Stimulated activated CD8-positive, alpha-beta memory T cell treated with anti-CD3 and anti-CD28 coated beads, Interleukin-7, amount 100 ng/mL, for 1 hour (primary cell): ENCODE data around the gene EPSTI1.
"Not testable (repeated sequence)": the region's sequence is repeated elsewhere in the genome, so short reads cannot be mapped to it uniquely, and the experiment has no call there.

Experiments
- DNase-seq, 2 donors: peaks; one replicate each; pipeline ENCODE4 v3.0.0-alpha.2; 2020; ENCODE audit warnings: low read depth in 2 of 2

EPSTI1 gene

DNA sequence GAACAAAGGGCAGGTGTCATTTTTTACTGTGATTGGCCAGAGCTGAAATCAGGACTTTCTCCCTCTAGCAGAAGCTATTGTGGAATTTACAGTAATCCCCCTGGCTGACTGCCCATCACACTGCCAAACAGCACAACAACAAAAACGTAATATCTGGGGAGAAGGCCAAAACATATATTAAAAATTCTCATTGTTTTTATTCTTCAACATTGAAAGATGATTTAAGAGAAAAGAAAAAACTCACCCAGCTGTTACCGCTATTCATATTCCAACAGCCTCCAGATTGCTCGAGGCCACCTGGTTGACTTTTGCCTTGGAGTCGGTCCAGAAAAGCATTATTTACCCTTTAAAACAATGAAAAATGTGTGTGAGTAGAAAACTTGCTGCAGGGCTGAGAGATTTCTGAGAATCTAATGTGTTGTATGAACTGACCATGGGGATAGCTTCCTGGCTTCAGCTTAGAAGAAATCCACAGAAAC is 97.2 kb downstream of the EPSTI1 start:
- no peak for DNase-seq

DNA sequence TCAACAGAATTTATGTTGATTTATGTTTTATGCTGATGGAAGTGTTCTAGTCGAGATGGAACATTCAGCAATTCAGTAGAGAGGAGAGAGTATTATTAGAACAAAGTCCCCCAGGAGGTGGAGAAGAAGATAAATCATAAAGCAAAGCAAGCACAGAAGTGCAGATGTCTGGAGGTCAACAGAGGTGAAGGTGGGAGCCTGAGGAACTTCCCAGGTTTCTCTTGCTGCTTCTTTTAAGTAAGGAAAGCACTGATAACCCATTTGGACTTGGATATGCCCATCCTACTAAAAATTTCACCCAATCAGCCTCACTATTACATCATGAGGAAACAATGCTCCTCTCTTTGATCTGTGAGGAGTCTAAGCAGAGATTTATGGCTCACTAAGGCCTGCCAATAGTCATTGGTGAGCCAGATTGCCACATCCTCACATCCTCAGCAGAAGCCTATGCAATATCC is 98.8 kb downstream of the EPSTI1 start:
- no peak for DNase-seq

DNA sequence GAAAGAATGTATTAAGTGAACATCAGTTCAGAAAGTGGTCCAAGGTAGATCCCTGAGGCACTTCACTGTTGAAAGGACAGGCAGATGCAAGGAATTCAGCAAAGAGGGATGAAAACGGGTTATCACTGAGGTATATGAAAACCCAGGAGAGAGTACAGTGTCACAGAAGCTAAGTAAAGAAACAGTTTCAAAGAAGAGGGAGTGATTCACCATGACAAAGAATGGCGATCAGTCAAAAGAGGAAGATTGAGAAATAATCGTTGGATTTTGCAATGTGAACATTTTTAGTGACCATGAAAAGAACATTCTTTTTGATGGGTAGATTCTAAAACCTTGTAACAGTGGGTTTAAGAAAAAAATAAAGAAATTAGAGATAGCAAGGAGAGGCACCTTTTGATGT is 99.3 kb downstream of the EPSTI1 start:
- DNase-seq: no peak

DNA sequence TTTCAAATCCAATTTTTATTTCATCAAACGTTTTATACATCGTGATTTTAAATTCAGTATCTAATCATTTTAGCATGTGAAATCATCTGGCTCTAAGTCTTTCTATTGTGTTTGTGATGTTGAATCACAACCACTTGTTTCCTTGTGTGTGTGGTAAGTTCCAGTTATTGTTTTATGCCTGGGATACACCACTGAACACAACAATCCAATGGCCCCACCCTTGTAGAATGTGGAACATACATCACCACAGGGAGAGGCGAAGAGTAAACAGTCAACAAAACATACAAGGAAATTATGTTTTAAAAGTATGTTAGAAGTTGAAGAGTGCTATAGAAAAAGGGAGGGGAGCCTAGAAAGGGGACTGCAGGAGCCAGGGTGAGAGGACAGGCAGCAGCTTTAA is 100.5 kb downstream of the EPSTI1 start:
- DNase-seq: no peak

DNA sequence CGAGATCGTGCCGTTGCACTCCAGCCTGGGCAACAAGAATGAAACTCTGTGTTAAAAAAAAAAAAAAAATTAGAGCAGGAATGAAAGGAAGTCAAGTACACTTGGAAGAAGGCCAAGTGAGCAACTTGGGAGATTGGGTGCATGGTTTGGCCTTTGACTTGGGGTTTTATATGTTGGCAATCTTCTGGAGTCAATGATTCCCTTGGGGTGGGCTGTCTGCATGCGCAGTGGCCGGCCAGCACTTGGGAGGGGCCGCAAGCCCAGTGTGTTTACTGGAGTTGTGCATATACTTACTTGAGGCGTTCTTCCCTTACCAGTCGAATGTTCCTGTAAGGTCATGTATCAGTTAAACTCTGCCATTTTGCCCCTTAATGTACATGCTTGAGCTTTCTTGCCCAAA is 106.7 kb downstream of the EPSTI1 start:
- no peak for DNase-seq

DNA sequence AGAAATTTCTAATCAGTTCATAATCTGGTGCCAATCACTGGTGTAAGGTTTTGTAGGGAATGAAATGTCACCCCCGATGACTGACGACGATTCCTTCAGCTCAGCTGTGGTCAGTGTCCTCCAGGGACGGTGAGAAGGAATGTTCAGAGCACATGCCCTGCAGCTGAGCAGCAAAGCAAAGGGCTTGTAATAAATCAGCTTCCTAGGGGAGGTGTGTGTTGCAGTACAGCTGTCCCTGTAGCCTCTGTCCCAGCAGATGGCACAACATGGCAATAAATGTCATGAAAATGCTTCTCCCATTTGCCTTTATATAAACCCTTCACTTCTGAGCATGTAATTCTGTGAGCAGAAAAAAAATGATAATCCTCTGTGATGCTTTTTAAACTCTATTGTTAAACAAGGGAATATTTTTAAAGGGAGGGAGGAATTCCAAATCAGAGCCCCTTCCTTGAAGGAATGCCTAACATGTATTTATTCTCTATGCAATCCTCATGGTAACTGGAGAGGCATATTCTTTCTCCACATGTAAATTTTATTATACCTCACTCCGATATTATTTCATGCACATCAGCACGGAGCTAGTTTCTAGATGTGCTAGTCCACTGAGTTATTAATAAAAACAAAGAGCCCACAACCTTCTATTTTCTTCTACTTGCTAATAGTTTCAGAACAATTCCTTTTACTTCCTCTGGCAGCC is 108.1 kb downstream of the EPSTI1 start:
- DNase-seq: no peak

DNA sequence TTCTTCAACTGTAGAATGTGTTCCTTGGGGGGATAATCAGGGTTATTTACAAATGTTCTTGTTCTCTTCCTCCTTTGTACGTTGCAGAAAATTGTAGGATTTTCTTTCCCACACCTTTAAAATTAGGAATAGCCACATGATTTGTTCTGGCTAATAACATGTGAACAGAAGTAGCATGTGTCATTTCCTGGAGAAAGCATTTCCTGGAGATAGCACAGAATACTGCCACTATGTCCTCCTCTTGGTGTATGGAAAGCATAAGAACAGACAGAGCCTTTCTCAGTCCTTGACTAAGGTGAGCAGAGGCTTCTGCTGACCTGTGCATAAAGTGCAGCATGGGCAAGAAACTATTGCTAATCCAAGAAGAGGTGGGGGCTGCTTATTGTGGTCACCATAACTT is 108.9 kb downstream of the EPSTI1 start:
- DNase-seq: no peak

DNA sequence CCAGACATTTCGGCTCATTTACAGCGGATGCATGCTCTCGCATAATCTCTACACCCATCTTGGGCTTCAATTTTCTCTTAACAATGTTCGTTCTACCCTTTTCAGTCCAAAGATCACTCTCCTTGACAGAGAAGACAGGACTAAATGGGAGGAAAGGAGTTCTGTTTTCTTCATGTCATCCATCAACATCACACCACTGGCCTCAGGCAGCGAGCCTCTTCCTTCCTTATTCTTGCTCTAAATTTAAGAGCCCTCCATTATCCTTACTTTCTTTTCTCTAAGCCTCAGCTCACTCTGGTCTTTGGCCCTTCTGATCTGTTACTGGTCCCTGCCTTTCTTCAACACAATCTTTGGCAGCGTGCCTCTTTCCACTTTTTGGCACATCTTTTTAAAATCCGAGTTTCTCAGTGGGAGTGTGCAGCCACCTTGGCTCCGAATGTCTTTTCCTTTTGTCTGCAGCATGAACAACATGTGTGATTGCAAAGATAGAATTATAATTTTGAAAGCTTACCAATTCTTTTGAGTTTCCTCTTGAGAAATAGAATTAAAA is 111.9 kb downstream of the EPSTI1 start:
- no peak for DNase-seq

DNA sequence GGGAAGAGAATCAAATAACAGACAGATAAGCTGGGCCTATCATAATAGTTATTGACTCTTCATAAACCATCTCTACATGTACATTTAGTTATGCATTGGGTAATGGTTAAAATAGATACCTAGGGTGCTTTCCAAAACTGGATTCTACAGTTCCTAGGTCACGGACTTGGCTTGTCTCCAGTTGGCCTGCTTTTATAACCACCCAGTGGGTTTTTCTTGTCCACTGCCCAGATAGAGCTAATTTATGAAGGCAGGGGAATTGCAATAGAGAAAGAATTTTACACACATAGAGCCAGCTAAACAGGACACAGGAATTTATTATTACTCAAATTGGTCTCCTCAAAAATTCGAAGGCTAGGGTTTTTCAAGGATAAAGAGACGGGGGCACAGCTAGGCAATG is 113.3 kb downstream of the EPSTI1 start:
- DNase-seq: no peak

DNA sequence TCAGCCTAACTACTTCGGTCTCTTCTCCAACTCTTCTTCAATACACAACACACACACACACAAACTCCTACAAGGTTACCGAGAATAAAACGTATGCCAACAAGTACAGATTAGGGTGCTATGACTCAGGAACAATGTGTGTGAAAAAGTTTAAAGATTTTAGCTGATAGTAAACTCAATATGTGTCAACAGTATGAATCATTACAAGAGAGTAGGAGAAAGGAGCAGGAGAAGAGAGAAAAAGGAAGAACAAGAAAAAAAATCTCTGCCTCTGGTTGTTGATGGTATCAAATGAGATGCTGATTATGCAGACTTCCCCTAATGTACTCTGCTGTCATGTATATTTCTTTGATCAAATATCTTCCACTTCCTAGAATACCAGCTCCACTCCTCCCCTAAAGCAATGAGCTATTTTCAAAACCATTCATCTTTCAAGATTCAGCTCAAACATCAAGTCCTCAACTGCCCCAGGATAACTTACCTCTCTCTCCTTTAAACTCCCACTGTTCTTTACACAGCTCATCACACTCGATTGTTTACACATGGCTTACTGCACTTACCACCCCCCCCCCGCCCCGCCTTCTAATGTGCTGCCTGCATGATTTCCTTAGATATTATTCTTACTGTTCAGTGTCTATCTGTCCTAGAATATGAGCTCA is 115.0 kb downstream of the EPSTI1 start:
- no peak for DNase-seq

DNA sequence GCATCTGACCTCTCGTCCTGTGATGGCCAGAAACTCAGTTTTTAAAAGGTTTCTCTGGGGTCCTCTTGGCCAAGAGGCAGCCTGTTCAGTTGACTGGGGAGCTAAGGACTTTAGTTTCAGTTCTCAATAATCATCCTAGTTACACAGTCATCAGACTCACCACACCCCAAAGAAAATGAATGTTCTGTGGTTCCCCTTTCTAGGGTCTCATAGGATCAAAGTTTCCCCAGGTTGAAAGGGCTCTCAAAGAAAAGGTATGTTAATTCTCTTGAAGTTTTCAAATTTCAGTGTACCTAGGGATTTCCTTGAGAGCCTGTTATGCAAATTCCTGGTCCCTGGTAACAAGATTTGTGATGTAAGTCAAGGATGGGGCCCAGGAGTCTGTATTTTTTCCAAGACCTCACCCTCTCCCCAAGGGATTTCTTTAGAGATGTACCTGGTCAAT is 115.7 kb downstream of the EPSTI1 start:
- no peak for DNase-seq

DNA sequence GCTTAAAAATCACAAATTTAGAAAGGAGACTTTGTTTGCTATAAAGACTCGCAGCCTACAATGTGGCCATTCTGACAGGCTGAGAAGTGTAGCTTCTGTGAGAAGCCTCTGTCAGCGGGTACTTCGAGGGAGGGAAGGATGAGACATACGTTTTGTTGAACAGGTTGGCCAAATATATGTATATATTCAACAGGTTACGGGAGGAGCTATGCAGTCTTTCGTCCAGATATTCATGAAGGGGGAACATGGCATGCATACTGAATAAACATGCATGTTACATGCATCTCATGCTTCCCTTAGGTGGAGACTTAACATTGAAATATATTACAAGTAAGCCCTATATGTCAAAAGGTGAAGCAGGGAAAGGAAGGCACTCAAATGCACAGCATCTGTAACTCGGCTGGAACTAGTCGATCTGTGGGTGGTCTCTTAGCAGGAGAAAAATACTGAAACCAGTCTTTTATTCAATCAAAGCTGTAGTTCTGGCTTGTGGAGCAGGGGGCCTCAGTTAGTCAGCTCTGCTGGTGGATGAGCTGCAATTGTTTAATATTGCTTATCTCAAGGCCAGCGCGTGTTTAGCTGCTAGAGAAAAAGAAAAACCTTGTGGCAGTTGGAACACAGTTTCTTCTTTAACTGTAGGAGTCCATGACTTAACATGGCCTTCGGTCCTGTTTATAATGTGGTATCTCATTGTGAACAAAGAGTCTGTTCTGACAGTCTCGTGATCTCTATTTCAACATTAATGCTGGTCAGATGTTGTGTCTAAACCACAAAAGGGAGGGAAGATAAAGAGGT is 116.4 kb downstream of the EPSTI1 start:
- DNase-seq: no peak

DNA sequence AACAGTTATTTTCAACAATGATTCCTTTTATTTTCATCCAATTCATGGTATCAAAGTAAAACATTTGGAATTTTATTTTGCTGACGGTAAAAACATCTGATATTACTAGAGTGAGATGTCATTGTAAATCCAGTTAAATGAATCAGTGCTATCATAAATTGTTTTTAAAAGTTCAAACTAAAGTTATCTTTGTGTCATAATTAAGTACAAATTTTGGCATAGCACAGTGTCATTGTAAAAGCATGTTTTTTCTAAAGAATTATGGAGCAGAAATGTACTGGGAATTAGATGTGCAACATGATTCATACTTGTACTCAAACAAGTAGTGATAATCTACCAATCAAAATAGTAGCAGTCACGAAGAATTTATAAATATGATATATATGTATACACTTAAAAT is 117.8 kb downstream of the EPSTI1 start:
- DNase-seq: no peak

DNA sequence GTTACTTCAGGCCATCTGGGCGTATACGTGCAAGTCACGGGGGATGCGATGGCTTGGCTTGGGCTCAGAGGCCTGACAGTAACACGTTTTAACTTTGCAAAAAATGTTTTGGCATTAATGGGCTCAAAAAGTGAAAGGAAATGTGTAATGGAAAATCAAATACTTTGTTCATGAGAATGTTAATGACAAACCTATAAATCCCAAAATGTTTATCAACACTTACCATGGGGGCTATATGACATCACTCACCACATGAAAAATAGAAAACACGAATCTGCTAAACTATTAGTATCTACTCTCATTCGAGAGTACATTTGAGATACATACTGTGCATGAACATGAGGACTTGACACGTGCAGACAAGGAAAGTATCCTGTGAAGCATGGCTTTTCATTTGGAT is 119.0 kb downstream of the EPSTI1 start:
- no peak for DNase-seq

DNA sequence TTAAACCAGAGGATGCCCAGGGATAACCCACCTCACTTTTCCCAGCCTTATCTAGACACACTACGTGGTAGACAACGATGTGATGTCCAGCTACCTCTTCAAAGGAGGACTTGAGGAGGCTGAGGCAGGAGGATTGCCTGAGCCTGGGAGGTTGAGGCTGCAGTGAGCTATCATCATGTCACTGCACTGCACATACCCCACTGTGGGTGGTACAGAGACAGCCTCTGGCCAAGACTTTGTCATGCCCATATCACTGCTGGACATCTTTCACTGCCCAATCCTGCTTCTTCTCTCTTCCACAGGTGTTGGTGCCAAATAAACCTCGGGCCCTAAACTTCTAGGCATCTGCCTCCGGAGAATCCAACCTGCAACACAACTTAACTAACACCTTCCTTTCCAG is 124.8 kb downstream of the EPSTI1 start:
- no peak for DNase-seq

DNA sequence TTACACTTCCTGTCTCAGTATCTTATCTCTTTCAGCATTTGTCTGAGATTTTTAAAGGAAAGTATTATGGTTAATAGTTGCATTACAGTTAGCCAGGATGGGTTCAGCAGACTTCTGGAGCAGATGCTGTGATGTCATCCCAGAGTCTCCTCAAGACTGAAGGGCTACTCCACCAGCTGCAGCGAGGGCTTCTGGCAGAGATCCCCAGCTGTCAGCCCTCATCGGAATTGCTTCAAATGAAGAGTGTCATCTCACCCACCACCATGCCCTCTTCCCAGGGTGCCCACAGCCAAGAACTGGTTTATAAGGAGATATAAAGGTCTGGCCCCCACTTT is 126.3 kb downstream of the EPSTI1 start:
- no peak for DNase-seq

DNA sequence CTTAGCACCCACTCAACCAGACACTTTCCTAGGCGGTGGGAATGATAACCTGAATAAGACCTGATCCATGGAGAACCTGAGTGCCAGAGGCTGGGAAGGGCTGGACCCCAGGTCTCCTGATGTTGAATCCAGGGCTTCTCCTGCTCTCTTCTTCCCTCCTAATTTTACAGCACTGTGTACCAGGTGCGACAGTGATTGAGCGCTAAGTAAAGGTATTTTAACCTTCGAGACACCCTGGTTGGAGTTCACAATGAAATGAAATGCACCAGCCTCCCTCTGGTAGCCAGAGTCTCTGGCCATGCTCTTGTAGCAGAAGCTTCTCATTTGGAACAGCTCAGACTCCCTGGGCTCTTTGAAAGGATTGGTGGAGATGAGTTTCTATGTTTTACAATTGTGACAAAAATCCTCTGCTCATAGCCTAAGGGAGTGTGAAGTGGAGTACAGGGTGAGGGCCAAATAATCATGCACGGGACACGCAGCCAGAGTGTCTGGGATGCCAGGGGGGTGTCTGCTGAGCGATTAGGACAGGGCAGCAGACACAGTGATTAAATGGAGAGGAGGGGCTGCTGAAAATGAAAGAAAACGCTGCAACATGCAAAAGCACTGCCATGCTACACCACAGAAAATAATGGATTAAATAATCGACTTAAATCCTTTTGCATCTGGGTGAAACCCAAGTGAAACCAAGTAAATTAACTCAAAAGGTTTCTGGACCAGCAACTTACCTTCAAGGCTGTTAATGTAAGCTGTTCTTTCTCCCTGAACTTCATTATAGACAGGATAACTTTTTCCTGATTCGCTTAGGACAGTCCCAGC is 126.9 kb downstream of the EPSTI1 start:
- DNase-seq: no peak

DNA sequence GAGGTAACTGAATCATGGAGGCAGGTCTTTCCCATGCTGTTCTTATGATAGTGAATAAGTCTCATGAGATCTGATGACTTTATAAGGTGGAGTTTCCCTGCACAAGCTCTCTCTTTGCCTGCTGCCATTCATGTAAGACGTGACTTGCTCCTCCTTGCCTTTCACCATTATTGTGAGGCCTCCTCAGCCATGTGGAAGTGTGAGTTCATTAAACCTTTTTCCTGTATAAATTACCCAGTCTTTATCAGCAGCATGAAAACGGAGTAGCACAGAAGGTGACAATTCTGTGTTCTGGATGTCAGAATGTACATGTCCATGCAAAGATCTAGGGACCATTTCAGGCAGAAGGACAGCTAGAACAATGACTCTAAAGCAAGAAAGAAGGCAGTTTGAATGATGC is 129.7 kb downstream of the EPSTI1 start:
- not testable (repeated sequence) for DNase-seq

DNA sequence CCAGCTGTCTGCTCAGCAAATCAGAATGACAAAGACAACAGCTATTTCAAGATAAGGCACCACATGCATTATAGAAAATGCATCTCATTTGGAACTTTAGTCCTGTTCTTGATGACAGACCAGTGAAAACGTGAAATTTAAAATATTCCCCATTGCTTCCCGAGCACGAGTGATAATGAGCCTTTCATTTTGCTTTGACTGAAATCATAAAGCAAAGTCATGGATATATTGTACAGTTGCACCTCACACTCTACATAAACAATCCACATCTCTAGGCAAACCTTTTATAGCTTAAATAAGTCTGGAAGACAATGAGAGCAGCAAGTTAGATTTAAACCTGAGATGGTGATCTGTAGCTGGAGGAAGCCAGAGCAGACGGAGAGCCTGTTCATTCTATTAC is 131.6 kb downstream of the EPSTI1 start:
- no peak for DNase-seq

DNA sequence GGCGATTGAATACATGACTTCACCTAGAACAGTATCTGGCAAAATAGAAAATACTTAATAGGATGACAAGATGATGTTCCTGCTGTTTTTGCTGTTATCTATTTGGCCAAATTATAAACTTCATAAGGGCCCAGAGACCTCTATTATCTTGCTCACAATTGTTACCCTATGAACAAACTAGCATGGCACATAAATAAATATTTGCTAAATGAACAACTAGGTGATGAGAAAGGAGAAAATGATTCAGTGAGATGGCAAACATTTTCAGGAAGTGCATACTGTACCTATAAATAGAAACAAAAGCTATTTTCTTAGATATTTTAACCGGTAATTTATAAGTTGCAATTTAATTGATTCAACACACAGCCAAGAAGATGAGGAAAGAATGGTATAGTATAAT is 132.3 kb downstream of the EPSTI1 start:
- no peak for DNase-seq

DNA sequence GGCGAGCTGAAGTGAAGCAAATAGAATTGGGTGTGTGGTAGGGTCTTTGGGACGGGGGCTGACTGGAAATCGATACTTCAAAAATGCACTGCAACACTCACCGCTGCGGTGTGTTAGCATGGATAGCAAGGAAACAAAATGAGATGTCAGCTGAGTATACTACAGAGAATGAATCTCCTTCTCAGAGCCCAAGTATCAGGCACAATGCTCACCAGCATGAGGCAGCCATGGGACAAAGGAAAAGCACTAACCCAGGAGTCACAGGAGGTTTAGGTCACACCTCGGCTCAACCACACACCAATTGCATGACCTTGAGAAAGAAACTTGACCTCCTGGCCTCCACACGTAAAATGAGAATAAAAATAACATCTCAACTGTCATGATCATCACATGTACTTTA is 136.6 kb downstream of the EPSTI1 start:
- DNase-seq: no peak

DNA sequence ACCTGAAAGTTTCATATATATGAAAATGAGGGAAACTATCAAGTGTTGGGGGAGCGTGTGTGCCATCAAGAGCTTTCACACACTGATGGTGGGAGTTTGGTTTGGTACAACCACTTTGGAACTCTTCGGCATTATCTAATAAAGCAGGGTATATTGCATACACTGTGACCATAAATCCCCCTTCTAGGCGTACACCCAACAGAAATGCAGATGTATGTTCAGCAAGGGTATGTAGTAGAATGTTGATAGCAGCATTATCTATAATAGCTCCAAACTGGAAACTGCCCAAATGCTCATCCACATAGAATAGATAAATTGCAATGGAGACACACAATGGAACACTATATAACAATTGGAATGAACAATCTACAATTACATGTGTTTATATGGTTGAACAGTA is 139.9 kb downstream of the EPSTI1 start:
- no peak for DNase-seq
